Measurements from ENCODE around the gene HPSE2.
A peak's percentile ranks its signal among the peaks of the same experiment; 100 is the strongest.

The HPSE2 gene

GRCh38 chr10:98424295-98425254, 811.1 kb downstream of the HPSE2 start:
- FAIRE-seq: no peak

- no peak for FAIRE-seq
These were observed 811.9 kb downstream of the HPSE2 start for GRCh38 chr10:98423691-98424120.

- no peak for FAIRE-seq
These were observed 813.5 kb downstream of the HPSE2 start for GRCh38 chr10:98422182-98422581.

- FAIRE-seq: no peak
These were observed 814.9 kb downstream of the HPSE2 start for GRCh38 chr10:98420786-98421185.

GRCh38 chr10:98419469-98420261, 816.0 kb downstream of the HPSE2 start:
- no peak for FAIRE-seq

- no peak for FAIRE-seq
These were observed 816.8 kb downstream of the HPSE2 start for GRCh38 chr10:98418665-98419468.

- no peak for FAIRE-seq
These were observed 817.5 kb downstream of the HPSE2 start for GRCh38 chr10:98417973-98418664.

- FAIRE-seq: no peak
These were observed 818.1 kb downstream of the HPSE2 start for GRCh38 chr10:98417481-98417959.

- no peak for FAIRE-seq
These were observed 818.9 kb downstream of the HPSE2 start for GRCh38 chr10:98416606-98417388.

- FAIRE-seq: no peak
These were observed 819.9 kb downstream of the HPSE2 start for GRCh38 chr10:98415731-98416119.

- peak; percentile 85 for FAIRE-seq
These were observed 820.5 kb downstream of the HPSE2 start, which contains the start of gene PYROXD2 for GRCh38 chr10:98414932-98415730. PYROXD2 (minus strand) TSS chr10:98415182; CDS start chr10:98415135, 47 bp downstream.

- no peak for FAIRE-seq
These were observed 821.1 kb downstream of the HPSE2 start for GRCh38 chr10:98414578-98414931.

- no peak for FAIRE-seq
These were observed 823.9 kb downstream of the HPSE2 start for GRCh38 chr10:98411768-98412167.

GRCh38 chr10:98411166-98411565, 824.5 kb downstream of the HPSE2 start:
- FAIRE-seq: no peak

GRCh38 chr10:98410759-98411158, 824.9 kb downstream of the HPSE2 start:
- no peak for FAIRE-seq

- FAIRE-seq: no peak
These were observed 825.4 kb downstream of the HPSE2 start for GRCh38 chr10:98410135-98410743.

GRCh38 chr10:98408799-98409198, 826.9 kb downstream of the HPSE2 start:
- no peak for FAIRE-seq

GRCh38 chr10:98407744-98408241, 827.9 kb downstream of the HPSE2 start:
- no peak for FAIRE-seq
